GM21526 (cell line): Measurements from ENCODE around the gene ARHGEF18.
"Not testable (repeated sequence)": the region's sequence is repeated elsewhere in the genome, so short reads cannot be mapped to it uniquely, and the experiment has no call there.

Source experiments
- ATAC-seq: cut with Tn5 transposase; IDR thresholded peaks from one replicate; pipeline ENCODE4 v1.9.1; 2021; ENCODE audit warnings: moderate library complexity; ENCODE audit not compliant: unreplicated experiment, low FRiP score

The ARHGEF18 gene

GRCh38 chr19:7346488-7346971, 2.2 kb upstream of the ARHGEF18 start:
- ATAC-seq: no peak

- not testable (repeated sequence) for ATAC-seq
Observed at GRCh38 chr19:7346997-7347396, 1.7 kb upstream of the ARHGEF18 start.

GRCh38 chr19:7349231-7349591, 474 bp downstream of the ARHGEF18 start:
- ATAC-seq: no peak

GRCh38 chr19:7349961-7350711, 1.4 kb downstream of the ARHGEF18 start:
- no peak for ATAC-seq

GRCh38 chr19:7351861-7352260, 3.1 kb downstream of the ARHGEF18 start:
- no peak for ATAC-seq

GRCh38 chr19:7355151-7355820, 6.5 kb downstream of the ARHGEF18 start:
- ATAC-seq: no peak

- ATAC-seq: no peak
Observed at GRCh38 chr19:7355871-7356270, 7.1 kb downstream of the ARHGEF18 start.

- ATAC-seq: no peak
Observed at GRCh38 chr19:7356899-7357627, 8.3 kb downstream of the ARHGEF18 start.

GRCh38 chr19:7358102-7358597, 9.4 kb downstream of the ARHGEF18 start:
- no peak for ATAC-seq

GRCh38 chr19:7360393-7360984, 11.8 kb downstream of the ARHGEF18 start:
- no peak for ATAC-seq

GRCh38 chr19:7363225-7363624, 14.5 kb downstream of the ARHGEF18 start:
- no peak for ATAC-seq

- ATAC-seq: no peak
Observed at GRCh38 chr19:7366701-7367420, 18.1 kb downstream of the ARHGEF18 start.

- ATAC-seq: no peak
Observed at GRCh38 chr19:7368456-7368855, 19.7 kb downstream of the ARHGEF18 start.

GRCh38 chr19:7368866-7369265, 20.1 kb downstream of the ARHGEF18 start:
- not testable (repeated sequence) for ATAC-seq

GRCh38 chr19:7370546-7370945, 21.8 kb downstream of the ARHGEF18 start:
- no peak for ATAC-seq

- ATAC-seq: no peak
Observed at GRCh38 chr19:7371001-7371400, 22.3 kb downstream of the ARHGEF18 start.

- ATAC-seq: no peak
Observed at GRCh38 chr19:7372810-7373209, 24.1 kb downstream of the ARHGEF18 start.

- ATAC-seq: no peak
Observed at GRCh38 chr19:7373862-7374261, 25.1 kb downstream of the ARHGEF18 start.

GRCh38 chr19:7376151-7376852, 27.6 kb downstream of the ARHGEF18 start:
- no peak for ATAC-seq

- ATAC-seq: no peak
Observed at GRCh38 chr19:7377196-7377595, 28.5 kb downstream of the ARHGEF18 start.
